LNCaP clone FGC (cell line): Measurements from ENCODE around the gene KRTAP10-2.
"Not testable (repeated sequence)": the region's sequence is repeated elsewhere in the genome, so short reads cannot be mapped to it uniquely, and the experiment has no call there.

Experiments
- DNase-seq: peaks from one replicate; pipeline ENCODE4 v3.0.0-alpha.2; 2011; ENCODE audit warnings: low read depth
- H3K4me3 ChIP-seq: 2 replicates; pipeline ENCODE4 v1.5.1; 2011; ENCODE audit warnings: mild to moderate bottlenecking, low read depth, low read length, control low read depth
- TF ChIP-seq, protein P1 (sequence below): IDR thresholded peaks from 2 replicates; pipeline ENCODE4 v1.5.1; 2012; ENCODE audit warnings: mild to moderate bottlenecking; ENCODE audit not compliant: control insufficient read depth, insufficient read depth; ENCODE audit errors: extremely low read depth

Gene KRTAP10-2

DNA sequence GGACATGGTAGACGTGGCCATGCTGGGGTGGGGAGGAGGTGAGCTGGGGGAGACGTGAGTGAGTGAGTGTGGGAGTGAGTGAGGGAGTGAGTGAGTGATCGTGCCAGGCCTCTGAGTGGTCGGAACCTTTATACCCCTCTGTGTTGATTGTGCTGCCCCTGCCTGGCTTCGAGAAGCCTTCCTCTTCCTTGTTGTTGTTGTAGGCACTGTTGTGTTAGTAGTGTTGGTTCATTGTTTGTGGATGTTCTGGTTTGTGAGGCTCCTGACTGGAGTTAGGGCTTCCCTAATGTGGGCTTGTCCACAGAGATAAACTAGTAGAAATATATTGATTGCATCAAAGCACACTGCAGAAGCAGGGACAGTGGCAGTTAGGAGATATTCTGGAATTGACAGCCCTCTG, 7.4 kb upstream of the KRTAP10-2 start, which contains the start of gene KRTAP10-3:
TSS of gene KRTAP10-3 (minus strand) at position 101 of the 400 bp plus-strand sequence. CDS start at position 21, 80 bp downstream.
- TF ChIP-seq, protein P1, sequence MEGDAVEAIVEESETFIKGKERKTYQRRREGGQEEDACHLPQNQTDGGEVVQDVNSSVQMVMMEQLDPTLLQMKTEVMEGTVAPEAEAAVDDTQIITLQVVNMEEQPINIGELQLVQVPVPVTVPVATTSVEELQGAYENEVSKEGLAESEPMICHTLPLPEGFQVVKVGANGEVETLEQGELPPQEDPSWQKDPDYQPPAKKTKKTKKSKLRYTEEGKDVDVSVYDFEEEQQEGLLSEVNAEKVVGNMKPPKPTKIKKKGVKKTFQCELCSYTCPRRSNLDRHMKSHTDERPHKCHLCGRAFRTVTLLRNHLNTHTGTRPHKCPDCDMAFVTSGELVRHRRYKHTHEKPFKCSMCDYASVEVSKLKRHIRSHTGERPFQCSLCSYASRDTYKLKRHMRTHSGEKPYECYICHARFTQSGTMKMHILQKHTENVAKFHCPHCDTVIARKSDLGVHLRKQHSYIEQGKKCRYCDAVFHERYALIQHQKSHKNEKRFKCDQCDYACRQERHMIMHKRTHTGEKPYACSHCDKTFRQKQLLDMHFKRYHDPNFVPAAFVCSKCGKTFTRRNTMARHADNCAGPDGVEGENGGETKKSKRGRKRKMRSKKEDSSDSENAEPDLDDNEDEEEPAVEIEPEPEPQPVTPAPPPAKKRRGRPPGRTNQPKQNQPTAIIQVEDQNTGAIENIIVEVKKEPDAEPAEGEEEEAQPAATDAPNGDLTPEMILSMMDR, result no peak
- no peak for DNase-seq

DNA sequence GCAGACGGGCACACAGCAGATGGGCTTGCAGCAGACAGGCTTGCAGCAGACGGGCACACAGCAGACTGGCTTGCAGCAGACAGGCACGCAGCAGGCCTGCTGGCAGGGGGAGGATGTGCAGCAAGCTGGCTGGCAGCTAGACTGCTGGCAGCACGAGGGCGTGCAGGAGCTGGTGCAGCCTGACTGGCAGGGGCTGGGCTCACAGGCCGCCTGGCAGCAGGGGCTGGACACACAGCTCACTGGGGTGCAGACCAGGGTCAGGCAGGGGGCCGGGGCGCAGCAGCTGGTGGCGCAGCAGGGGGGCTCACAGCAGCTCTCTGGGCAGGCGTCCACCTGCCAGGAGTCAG, 7.0 kb upstream of the KRTAP10-2 start:
- H3K4me3 ChIP-seq, DNase-seq: not testable (repeated sequence)

More for the DNA sequence above, 7.4 kb upstream of the KRTAP10-2 start, which contains the start of gene KRTAP10-3:
- H3K4me3 ChIP-seq, result no peak within 1 kb of the TSS

DNA sequence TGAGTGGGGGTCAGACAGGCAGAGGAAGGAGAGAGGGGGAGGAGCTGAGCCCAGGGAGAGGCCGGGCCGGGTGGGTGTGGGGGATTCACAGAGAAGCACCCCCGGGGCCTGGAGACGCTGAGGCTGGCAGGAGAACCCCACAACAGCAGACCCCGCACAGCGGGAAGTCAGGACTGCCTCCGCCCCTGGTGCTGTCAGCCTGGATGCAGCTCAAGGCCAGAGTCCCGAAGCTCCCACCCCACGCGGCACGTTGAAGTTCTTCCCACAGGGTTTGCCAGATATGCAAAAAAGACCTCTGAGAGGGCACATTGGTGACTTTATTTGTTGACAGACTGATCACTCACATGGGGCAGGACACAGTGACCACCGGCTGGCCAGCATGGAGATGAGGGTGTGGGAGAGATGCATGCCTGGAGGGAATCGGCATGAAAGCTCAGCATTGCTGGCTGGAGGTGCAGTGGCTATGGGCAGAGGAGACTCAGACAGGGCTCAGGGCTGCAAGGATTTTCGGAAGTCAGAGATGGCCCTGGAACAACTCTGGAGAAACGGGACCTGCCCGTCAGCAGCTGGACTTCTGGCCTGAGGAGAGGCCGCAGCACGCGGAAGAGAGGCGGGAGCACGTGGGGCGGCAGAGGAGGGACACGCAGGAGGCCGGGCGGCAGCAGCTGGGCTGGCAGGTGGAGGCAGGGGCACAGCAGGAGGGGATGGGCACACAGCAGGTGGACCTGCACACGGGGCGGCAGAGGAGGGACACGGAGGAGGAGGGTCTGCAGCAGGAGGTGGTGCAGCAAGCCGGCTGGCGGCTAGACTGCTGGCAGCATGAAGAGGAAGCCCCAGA, 6.4 kb upstream of the KRTAP10-2 start:
- no peak for DNase-seq
- no peak overlapping the region for H3K4me3 ChIP-seq
- TF ChIP-seq, protein P1, result no peak

DNA sequence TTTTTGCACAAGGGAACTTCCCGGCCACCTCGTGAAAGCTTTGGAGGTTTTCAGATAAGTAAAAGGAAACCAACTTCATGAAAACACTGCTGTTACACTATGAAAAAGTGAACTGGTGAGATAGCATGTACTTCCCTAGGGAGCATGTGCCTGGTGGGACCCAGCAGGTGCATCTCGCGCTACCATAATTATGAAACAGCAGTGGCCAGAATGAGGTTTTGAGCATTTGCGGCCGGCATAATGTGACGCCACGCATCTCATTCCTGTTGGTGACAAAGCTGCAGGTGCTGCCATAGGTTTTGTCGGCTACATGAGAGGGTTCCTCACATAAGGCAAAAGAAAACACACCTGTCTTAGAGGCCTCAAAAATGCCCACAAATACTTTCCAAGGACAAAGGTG, 5.6 kb upstream of the KRTAP10-2 start:
- DNase-seq, result no peak
- TF ChIP-seq, protein P1, result no peak
- no peak overlapping the region for H3K4me3 ChIP-seq

DNA sequence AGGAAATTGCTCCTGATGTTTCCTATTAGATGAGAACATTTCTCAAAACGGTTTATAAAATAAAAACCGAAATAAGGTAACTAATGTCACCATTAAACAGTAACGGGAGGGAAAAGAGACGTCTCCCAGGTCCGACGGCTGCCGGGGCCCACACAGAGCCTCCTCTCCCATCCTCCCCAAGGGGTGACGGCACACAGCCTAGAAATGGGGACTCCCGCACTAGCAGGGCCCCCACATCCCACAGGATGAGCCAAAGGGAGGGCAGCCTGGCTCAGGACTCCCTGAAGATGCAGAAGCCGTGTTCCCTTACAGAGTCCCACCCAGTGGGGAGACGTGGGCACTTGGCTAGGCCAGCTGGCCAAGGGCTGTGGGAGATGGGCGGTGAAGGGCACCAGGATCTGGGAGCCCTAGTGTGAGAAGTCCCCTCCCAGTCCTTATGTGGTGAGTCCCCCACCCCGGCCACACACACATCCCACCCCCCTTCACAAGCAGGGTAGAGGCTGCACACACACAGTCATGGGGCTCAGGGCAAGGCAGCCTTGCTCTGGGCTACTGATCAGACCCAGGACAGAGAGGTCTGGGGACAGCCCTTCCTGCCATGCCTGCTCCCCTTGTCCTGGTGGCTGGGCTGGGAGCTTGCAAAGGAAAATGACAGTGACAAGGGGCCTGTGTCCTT, 4.0 kb upstream of the KRTAP10-2 start:
- no peak for DNase-seq
- H3K4me3 ChIP-seq, result no peak overlapping the region
- TF ChIP-seq, protein P1, result no peak

DNA sequence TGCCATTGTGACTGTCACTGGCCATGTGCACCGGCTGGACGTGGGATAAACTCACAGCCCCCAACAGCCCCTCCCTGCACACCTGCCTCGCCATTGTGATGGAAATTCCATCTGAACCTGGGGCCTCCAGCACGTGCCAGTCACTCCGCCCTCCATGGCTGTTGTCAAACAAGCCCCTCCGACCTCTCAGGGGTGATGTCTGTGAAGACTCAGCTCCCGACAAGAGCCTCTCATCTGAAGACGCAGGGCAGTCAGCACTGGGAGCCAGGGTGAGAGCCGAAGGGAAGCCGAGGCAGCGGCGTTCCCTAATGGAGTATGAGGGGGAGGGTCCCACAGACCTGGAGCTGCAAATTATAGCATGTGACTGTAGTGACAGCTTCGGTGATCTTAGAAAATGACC, 1.4 kb upstream of the KRTAP10-2 start:
- no peak for DNase-seq
- TF ChIP-seq, protein P1, result no peak
- no peak overlapping the region for H3K4me3 ChIP-seq

DNA sequence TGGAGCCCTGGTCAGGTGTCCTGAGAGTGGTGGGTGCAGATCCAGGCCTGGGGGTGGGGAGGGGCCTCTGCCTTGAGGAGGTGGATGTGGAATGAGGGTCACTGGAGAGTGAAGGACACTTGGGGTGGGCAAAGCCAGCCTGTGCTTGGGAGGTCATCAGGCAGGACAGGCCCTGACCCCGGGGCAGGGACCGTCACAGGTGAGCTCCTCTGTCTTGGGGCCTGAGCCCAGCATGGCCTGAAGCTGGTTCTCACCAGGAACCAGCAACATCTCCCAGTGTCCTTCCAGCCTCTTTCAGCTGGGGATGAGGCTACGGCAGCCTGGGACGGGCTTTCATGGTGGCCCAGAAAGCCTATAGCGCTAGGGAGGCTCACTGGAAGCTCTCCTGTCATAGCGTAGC, 831 bp upstream of the KRTAP10-2 start:
- TF ChIP-seq, protein P1, result no peak
- no peak overlapping the region for H3K4me3 ChIP-seq
- no peak for DNase-seq
